PC-9 (cell line): Measurements from ENCODE around the gene C1QBP.

Experiments
- CTCF ChIP-seq: fragments of 200-600 bp; sonication (generic); conservative IDR thresholded peaks from 2 replicates; pipeline ENCODE4 v1.6.1; 2017; ENCODE audit warnings: mixed run types, antibody characterized with exemption, mild to moderate bottlenecking, moderate library complexity
- EZH2 ChIP-seq: fragments of 200-600 bp; sonication (generic); IDR thresholded peaks from 2 replicates; pipeline ENCODE4 v1.8.0; 2017; ENCODE audit warnings: antibody characterized with exemption, low read depth

- TF ChIP-seq CTCF (no peak), EZH2 (no peak)
Measured at GRCh38 chr17:5464717-5465507, 26.0 kb upstream of the C1QBP start.
